GM21723 (cell line): ENCODE data around the gene RAB1B.
"Not testable (repeated sequence)": the region's sequence is repeated elsewhere in the genome, so short reads cannot be mapped to it uniquely, and the experiment has no call there.

Experiments used
- ATAC-seq: cut with Tn5 transposase; IDR thresholded peaks from one replicate; pipeline ENCODE4 v1.9.1; 2021; ENCODE audit warnings: mild to moderate bottlenecking, moderate library complexity; ENCODE audit not compliant: unreplicated experiment

Gene RAB1B

DNA sequence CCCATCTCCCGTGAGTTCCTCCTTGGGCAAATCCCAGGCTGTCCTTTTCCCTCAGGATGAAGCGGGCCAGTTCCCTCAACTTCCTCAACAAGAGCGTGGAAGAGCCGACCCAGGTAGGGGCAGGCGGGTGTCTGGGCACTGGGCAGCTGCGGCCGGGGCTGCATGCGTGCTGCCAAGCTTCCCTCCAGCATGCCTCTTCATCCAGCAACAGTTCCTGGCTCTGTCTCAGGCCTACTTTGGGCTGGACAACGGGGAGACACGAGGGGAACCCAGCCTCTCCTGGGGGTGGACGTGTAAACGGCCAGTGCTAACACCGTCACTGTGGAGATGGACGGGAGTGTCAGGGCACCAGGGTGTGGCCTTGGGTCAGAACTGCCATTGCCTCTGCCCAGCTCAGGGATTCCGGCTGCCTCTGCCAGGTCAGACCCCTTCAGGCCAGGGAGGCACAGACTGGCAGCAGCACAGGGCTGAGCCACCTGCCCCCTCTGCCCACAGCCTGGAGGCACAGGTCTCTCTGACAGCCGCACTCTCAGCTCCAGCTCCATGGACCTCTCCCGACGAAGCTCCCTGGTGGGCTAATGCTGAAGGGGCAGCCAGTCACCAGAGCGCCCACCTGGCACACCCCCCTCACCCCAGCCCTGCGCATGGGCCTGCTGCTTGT, 1.9 kb upstream of the RAB1B start:
- ATAC-seq: no peak

- no peak for ATAC-seq
These were observed 1.4 kb upstream of the RAB1B start for GRCh38 chr11:66267039-66267378.

GRCh38 chr11:66267379-66268243, 828 bp upstream of the RAB1B start:
- ATAC-seq: peak; percentile 51

DNA sequence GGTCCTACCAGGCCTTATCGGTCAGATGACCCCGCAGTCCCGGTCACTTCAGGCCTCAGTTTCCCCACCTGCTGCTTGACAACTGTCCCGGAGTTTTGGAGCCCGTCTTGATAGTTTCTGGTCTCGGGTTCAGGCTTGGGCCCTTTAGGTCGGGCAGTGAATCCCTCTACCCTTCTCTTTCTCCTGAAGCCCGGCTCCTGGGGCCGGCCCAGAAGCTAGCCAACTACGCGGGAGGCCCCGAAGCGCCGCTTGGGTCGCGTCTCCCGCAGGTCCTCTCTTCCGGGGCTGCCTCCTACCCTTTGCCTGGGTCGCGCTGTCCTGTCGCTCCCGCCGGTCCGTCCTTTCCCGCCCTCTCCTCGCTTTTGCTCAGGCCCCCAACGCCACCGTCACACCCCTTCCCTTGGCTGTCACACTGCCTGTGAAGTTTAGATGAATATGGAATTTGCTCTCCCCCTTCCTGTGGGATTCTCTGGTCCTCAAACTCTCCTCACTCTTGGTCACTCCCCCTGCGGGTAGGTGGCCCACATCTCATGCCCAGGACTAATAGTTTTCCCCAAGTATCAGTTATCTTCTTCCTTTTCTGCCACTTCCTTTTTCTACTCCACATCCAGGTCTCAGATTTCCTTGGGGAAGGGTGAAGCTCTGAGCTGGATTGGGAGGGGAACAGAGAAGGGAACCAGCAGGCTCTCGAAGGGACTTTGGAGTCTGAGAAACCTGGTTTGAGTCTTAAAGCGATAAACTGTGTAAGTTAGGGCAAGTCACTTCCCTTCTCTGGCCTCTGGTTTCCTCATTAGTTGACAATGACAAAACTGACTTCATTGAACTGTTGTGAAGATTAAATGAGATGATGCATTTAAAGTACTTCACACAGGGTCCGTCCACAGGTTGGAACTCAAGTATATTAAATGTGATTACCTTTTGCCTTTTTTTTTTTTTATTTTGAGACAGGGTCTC, 790 bp downstream of the RAB1B start:
- ATAC-seq: no peak

DNA sequence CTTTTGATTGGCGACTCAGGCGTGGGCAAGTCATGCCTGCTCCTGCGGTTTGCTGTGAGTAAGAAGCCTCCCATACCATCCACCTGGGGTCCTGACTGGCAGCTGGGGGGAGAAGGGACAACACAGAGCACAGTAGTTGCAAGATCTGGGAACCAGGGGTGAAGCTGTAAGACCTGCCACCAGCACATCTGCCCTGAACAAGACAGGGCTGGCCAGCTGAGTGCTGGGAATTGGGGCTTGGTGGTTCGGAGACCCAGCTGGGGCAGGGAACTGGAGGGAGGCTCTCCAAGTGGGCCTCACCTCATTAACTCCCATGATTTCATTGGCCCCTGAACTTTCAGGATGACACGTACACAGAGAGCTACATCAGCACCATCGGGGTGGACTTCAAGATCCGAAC, 3.4 kb downstream of the RAB1B start:
- ATAC-seq: no peak

- no peak for ATAC-seq
These were observed 4.2 kb downstream of the RAB1B start for GRCh38 chr11:66272596-66272995.

GRCh38 chr11:66274219-66274618, 5.8 kb downstream of the RAB1B start:
- no peak for ATAC-seq

DNA sequence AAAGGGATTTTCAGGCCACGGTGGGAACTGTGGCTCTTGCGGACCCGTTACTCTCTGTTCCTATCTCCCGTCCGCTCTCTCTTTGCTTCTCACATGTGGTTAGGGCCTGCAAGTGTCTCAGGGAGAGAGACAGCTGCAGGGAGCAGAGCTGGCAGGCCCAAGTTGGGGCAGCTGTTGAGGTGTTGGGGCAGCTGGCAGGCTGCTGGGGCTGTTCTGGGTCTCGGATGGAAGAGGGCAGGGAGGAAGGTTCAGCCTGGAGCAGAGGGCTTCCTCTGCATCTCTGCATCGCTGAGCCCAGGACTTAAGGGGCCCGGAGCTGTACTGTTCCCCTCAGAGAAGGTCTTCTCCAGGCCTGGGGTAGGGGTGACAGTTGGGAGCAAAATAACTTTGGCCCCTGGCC, 7.0 kb downstream of the RAB1B start:
- ATAC-seq: no peak

- ATAC-seq: no peak
These were observed 7.7 kb downstream of the RAB1B start for GRCh38 chr11:66275984-66276612.

DNA sequence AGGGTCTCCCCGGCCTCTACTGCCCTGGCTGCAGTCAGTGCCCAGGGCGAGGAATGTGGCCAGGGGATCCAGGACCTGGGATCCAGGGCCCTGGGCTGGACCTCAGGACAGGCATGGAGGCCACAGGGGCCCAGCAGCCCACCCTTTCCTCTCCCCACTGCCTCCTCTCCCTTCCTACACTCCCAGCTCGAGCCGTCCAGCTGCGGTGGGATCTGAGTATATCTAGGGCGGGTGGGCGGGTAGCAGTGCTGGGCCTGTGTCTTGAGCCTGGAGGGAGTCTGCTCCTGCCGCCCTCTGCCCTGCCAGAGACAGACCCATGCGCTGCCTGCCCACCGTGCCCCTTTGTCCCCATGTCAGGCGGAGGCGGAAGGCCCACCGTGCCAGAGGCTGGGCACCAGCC, 8.2 kb downstream of the RAB1B start:
- ATAC-seq: not testable (repeated sequence)

DNA sequence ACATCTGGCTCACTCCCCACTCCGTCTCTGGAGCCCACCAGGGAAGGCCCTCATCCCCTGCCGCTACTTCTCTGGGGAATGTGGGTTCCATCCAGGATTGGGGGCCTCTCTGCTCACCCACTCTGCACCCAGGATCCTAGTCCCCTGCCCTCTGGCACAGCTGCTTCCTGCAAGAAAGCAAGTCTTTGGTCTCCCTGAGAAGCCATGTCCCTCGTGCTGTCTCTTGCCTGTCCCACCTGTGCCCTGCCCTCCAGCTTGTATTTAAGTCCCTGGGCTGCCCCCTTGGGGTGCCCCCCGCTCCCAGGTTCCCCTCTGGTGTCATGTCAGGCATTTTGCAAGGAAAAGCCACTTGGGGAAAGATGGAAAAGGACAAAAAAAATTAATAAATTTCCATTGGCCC, 8.6 kb downstream of the RAB1B start:
- not testable (repeated sequence) for ATAC-seq

- ATAC-seq: no peak
These were observed 9.3 kb downstream of the RAB1B start, which contains the start of gene CNIH2 for GRCh38 chr11:66277471-66278362. Gene CNIH2 (plus strand): TSS chr11:66278175. CDS start chr11:66278457, 282 bp downstream.

DNA sequence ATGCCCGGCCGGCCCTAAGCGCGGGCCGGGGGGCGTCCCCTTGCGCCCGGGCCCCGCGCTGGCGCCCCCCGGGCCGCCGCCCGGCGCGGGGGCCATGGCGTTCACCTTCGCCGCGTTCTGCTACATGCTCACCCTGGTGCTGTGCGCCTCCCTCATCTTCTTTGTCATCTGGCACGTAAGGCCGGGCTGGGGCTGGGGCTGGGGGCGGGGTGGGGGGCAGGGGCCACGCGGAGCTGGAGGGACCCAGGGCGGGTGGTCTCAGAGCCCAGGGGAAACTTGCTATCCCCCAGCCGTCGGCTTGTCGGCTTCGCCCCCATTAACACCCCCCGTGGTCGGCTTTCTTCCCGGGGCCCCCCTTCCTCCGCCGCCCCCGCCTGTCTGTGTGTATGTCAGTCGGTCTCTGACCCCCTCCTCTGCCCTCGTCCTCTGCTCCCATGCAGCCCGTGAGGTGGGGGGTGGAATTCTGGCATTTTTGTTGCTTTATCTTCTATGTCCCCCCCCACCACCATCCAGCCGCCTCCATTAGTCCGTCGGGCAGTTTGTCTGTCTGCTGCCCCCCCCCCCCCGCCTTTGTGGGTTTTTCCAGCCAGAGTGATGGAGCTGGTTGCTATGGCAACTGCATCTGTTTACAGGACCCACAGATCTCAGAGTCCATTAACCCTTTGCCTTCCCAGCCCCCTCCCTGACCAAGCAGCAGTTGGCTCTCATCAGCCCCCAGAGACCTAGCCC, 10.1 kb downstream of the RAB1B start:
- ATAC-seq: no peak

GRCh38 chr11:66279092-66279734, 10.8 kb downstream of the RAB1B start:
- ATAC-seq: no peak

- no peak for ATAC-seq
These were observed 12.0 kb downstream of the RAB1B start for GRCh38 chr11:66280428-66280827.

- no peak for ATAC-seq
These were observed 12.6 kb downstream of the RAB1B start for GRCh38 chr11:66281001-66281400.

- no peak for ATAC-seq
These were observed 13.5 kb downstream of the RAB1B start for GRCh38 chr11:66281776-66282467.
